ENCODE data around the gene PANK1.

The PANK1 gene

DNA sequence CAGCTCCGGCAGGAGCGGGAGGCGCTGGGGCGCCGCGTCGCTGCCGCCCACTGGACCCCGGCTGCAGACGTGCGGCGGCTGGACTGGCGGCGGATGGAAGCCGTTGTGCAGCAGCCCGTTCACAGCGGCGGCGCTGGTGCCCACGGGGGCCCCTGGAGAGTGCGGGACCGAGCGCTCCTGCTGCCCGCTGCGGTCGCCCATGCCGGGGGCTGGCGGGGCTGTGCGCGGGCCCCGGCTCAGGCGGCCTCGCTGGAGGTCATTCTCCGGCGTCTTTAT, 413 bp downstream of the PANK1 start:
- TF ChIP-seq CTCF (conservative IDR thresholded peaks at IDR 0.05): no peak
- H3K27ac ChIP-seq: peak overlapping the region; percentile 95

- TF ChIP-seq CTCF (conservative IDR thresholded peaks at IDR 0.05): no peak; the same call in 1 of the 2 replicates
- peak overlapping the region; percentile 95 for H3K27ac ChIP-seq
Observed at GRCh38 chr10:89643812-89644690, 991 bp downstream of the PANK1 start.

- H3K27ac ChIP-seq: peak overlapping the region; percentile 95
- no peak for TF ChIP-seq CTCF (conservative IDR thresholded peaks at IDR 0.05)
Observed at GRCh38 chr10:89643431-89643811, 1.6 kb downstream of the PANK1 start.

- no peak for TF ChIP-seq CTCF (conservative IDR thresholded peaks at IDR 0.05)
- peak overlapping the region; percentile 41 for H3K27ac ChIP-seq
Observed at GRCh38 chr10:89642193-89642592, 2.8 kb downstream of the PANK1 start.

DNA sequence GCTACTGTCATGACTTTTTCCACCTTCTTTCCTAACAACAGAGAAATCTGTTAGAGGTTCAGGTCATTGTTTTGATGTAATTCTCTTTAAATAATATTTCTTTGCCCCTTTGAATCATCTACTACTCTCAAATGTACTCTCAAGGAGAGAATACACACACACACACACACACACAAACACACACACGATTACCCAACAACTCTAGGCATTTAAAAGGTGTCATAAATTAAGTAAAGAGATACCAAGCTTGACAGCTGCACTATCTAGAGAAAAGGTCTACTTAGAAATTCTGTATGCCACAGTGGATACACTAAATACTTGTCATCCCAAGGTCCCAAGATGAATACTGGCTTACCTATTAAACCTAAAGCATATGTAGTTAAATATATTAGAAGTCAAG, 4.8 kb downstream of the PANK1 start:
- TF ChIP-seq CTCF (conservative IDR thresholded peaks at IDR 0.05): no peak

DNA sequence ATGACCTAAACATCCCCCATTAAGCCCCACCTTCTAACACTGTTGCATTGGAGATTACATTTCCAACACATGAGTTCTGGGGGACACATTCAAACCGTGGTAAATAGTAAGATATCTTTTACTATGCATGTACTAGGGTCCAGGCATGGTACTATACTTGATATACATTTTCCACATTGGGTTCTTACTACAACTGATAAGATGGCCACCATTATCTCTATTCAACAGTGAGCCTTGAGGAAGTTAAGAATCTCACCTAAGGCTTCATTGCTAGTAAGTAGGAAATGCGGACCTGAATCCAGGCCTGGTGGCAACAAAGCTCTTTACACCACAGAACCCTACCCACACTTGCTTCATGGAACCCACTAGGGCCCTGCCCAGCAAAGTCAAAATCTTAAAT, 5.7 kb downstream of the PANK1 start:
- H3K27ac ChIP-seq: no peak overlapping the region
- no peak for TF ChIP-seq CTCF (conservative IDR thresholded peaks at IDR 0.05)

More for the DNA sequence above, 4.8 kb downstream of the PANK1 start:
- H3K27ac ChIP-seq: peak overlapping the region; percentile 7; the same call in 1 of the 2 replicates

DNA sequence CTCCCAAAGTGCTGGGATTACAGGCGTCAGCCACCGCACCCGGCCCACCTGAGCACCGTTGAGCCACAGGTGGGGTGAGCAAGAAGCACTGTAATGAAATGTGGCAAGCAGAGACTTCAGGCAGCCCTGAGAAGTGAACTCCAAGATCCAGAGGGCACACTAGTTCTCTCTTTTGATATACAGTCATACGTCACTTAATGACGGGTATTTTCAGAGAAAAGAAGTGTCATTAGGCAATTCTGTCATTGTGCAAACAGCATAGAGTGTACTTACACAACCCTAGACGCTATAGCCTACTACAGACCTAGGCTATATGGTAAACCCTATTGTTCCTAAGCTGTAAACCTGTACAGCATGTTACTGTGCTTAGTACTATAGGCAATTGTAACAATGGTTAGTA, 7.9 kb downstream of the PANK1 start:
- no peak for TF ChIP-seq CTCF (conservative IDR thresholded peaks at IDR 0.05)
- no peak overlapping the region for H3K27ac ChIP-seq
